Stimulated activated CD4-positive, alpha-beta T cell treated with anti-CD3 and anti-CD28 coated beads, Interleukin-2, amount 100 ng/mL, for 4 hours (primary cell): ENCODE data around the gene PTPRG.
"Not testable (repeated sequence)": the region's sequence is repeated elsewhere in the genome, so short reads cannot be mapped to it uniquely, and the experiment has no call there.

Source experiments
- DNase-seq: peaks from one replicate; pipeline ENCODE4 v3.0.0-alpha.2; 2020; ENCODE audit warnings: low read depth

Gene PTPRG

GRCh38 chr3:61561374-61562041 lies at the start of gene PTPRG:
TSS of gene PTPRG (plus strand) at chr3:61561571. CDS start at chr3:61562288, 717 bp downstream.
- DNase-seq, result no peak

- no peak for DNase-seq
These were observed 42.8 kb upstream of the PTPRG start for GRCh38 chr3:61518590-61518989.

GRCh38 chr3:61520966-61521628 lies 40.3 kb upstream of the PTPRG start:
- DNase-seq, result no peak

GRCh38 chr3:61522060-61522459 lies 39.3 kb upstream of the PTPRG start:
- DNase-seq, result no peak

GRCh38 chr3:61522626-61523025 lies 38.7 kb upstream of the PTPRG start:
- DNase-seq, result no peak

- no peak for DNase-seq
These were observed 36.4 kb upstream of the PTPRG start for GRCh38 chr3:61524933-61525332.

GRCh38 chr3:61526308-61526707 lies 35.1 kb upstream of the PTPRG start:
- no peak for DNase-seq

- DNase-seq, result no peak
These were observed 34.4 kb upstream of the PTPRG start for GRCh38 chr3:61527011-61527410.

- no peak for DNase-seq
These were observed 31.0 kb upstream of the PTPRG start for GRCh38 chr3:61530355-61530754.

GRCh38 chr3:61531528-61531927 lies 29.8 kb upstream of the PTPRG start:
- no peak for DNase-seq

- DNase-seq, result no peak
These were observed 28.5 kb upstream of the PTPRG start for GRCh38 chr3:61532739-61533500.

GRCh38 chr3:61535826-61536225 lies 25.5 kb upstream of the PTPRG start:
- no peak for DNase-seq

- no peak for DNase-seq
These were observed 24.0 kb upstream of the PTPRG start for GRCh38 chr3:61537366-61537765.

GRCh38 chr3:61538486-61538885 lies 22.9 kb upstream of the PTPRG start:
- no peak for DNase-seq

- no peak for DNase-seq
These were observed 19.7 kb upstream of the PTPRG start for GRCh38 chr3:61541694-61542093.

- no peak for DNase-seq
These were observed 15.7 kb upstream of the PTPRG start for GRCh38 chr3:61545716-61546115.

GRCh38 chr3:61547625-61548024 lies 13.7 kb upstream of the PTPRG start:
- DNase-seq, result no peak

GRCh38 chr3:61552704-61553103 lies 8.7 kb upstream of the PTPRG start:
- not testable (repeated sequence) for DNase-seq

GRCh38 chr3:61559136-61559731 lies 2.1 kb upstream of the PTPRG start:
- DNase-seq, result no peak

GRCh38 chr3:61560517-61561373 lies 626 bp upstream of the PTPRG start:
- DNase-seq, result no peak

GRCh38 chr3:61562042-61562720 lies 810 bp downstream of the PTPRG start:
- no peak for DNase-seq
